Activated T-cell treated with anti-CD3 and anti-CD28 coated beads, Interleukin-2, amount 50 U/mL, for 4 hours (primary cell): ENCODE data around the gene SMIM11. TPM values are rescaled to one million over a fixed set of nuclear protein-coding genes. Genes with fewer than 3 reads are reported as not detected.
A peak's percentile ranks its signal among the peaks of the same experiment; 100 is the strongest.
"Not testable (repeated sequence)": the region's sequence is repeated elsewhere in the genome, so short reads cannot be mapped to it uniquely, and the experiment has no call there.

ENCODE experiments used
- ATAC-seq, 2 donors: fragments of 200-7000 bp; cut with Tn5 transposase; one replicate each; pipeline ENCODE4 v1.10.0; 2021
- DNase-seq: peaks from one replicate; pipeline ENCODE4 v3.0.0-alpha.2; 2020
- H3K27me3 Mint-ChIP-seq: one replicate; pipeline ENCODE4 v1.8.0; 2021; ENCODE audit warnings: low read depth, mixed read lengths
- H3K36me3 Mint-ChIP-seq: one replicate; pipeline ENCODE4 v1.8.0; 2022; ENCODE audit warnings: mixed read lengths; ENCODE audit not compliant: insufficient read depth
- H3K4me1 Mint-ChIP-seq: one replicate; pipeline ENCODE4 v1.8.0; 2021; ENCODE audit warnings: low read depth, mixed read lengths
- H3K4me3 Mint-ChIP-seq: one replicate; pipeline ENCODE4 v1.8.0; 2021; ENCODE audit warnings: mild to moderate bottlenecking, moderate library complexity, mixed read lengths
- H3K9me3 Mint-ChIP-seq: one replicate; pipeline ENCODE4 v1.8.0; 2021; ENCODE audit warnings: mixed read lengths
- total RNA-seq, 3 donors: library from RNA; stranded (reverse); gene quantifications; one replicate each; pipeline ENCODE4 v1.2.1, GENCODE V29; 2021

SMIM11 gene
- total RNA-seq, 3 donors from 2014 or later = 22.8 to 28.9 (median 27.9) TPM

GRCh38 chr21:34365809-34366208 is 9.5 kb upstream of the SMIM11 start:
- Mint-ChIP-seq H3K9me3 (no peaks in the 10 kb centered on the region), H3K36me3 (no peaks in the 10 kb centered on the region), H3K4me3 (no peak overlapping the region), H3K27me3 (peaks cover 17% of the 10 kb centered on the region), H3K4me1 (peaks cover 3% of the 10 kb centered on the region)
- DNase-seq = no peak
- no peak for ATAC-seq

GRCh38 chr21:34367320-34367935 is 7.9 kb upstream of the SMIM11 start:
- DNase-seq = peak; percentile 22
- peaks cover 14% of the 10 kb centered on the region for H3K27me3 Mint-ChIP-seq
- peak in 1 of 2 donors; percentile 72 for ATAC-seq
- H3K4me1 Mint-ChIP-seq = no peaks in the 10 kb centered on the region
- no peaks in the 10 kb centered on the region for H3K36me3 Mint-ChIP-seq
- H3K4me3 Mint-ChIP-seq = no peak overlapping the region
- no peaks in the 10 kb centered on the region for H3K9me3 Mint-ChIP-seq

GRCh38 chr21:34369741-34370140 is 5.6 kb upstream of the SMIM11 start:
- ATAC-seq (no peak), DNase-seq (no peak)
- peaks cover 14% of the 10 kb centered on the region for H3K27me3 Mint-ChIP-seq
- H3K4me3 Mint-ChIP-seq = no peak overlapping the region
- no peaks in the 10 kb centered on the region for H3K36me3 Mint-ChIP-seq
- H3K9me3 Mint-ChIP-seq = no peaks in the 10 kb centered on the region
- H3K4me1 Mint-ChIP-seq = no peaks in the 10 kb centered on the region

GRCh38 chr21:34372321-34372720 is 3.0 kb upstream of the SMIM11 start:
- Mint-ChIP-seq H3K36me3 (no peaks in the 10 kb centered on the region), H3K4me1 (no peaks in the 10 kb centered on the region), H3K9me3 (no peaks in the 10 kb centered on the region), H3K27me3 (peaks cover 14% of the 10 kb centered on the region), H3K4me3 (no peak overlapping the region)
- DNase-seq (no peak), ATAC-seq (no peak)

GRCh38 chr21:34374462-34374861 is 845 bp upstream of the SMIM11 start:
- H3K27me3 Mint-ChIP-seq, H3K4me1 Mint-ChIP-seq, H3K36me3 Mint-ChIP-seq, ATAC-seq, H3K9me3 Mint-ChIP-seq, DNase-seq, H3K4me3 Mint-ChIP-seq: not testable (repeated sequence)

GRCh38 chr21:34375619-34375972 is 289 bp downstream of the SMIM11 start:
- H3K9me3 Mint-ChIP-seq, H3K27me3 Mint-ChIP-seq, H3K4me1 Mint-ChIP-seq, H3K36me3 Mint-ChIP-seq, H3K4me3 Mint-ChIP-seq, DNase-seq: not testable (repeated sequence)
- ATAC-seq = peak; percentile 76 to 82

- not testable (repeated sequence) for H3K9me3 Mint-ChIP-seq, H3K27me3 Mint-ChIP-seq, H3K4me3 Mint-ChIP-seq, H3K36me3 Mint-ChIP-seq, DNase-seq, H3K4me1 Mint-ChIP-seq, ATAC-seq
Observed at GRCh38 chr21:34383138-34383537, 7.8 kb downstream of the SMIM11 start.

GRCh38 chr21:34383724-34384415 is 8.6 kb downstream of the SMIM11 start:
- not testable (repeated sequence) for H3K9me3 Mint-ChIP-seq, H3K27me3 Mint-ChIP-seq, H3K36me3 Mint-ChIP-seq, H3K4me1 Mint-ChIP-seq, H3K4me3 Mint-ChIP-seq, DNase-seq
- peak; percentile 90 to 94 for ATAC-seq

- not testable (repeated sequence) for H3K4me3 Mint-ChIP-seq, DNase-seq, H3K9me3 Mint-ChIP-seq, H3K4me1 Mint-ChIP-seq, H3K36me3 Mint-ChIP-seq, H3K27me3 Mint-ChIP-seq, ATAC-seq
Observed at GRCh38 chr21:34400522-34400921, 25.2 kb downstream of the SMIM11 start.

GRCh38 chr21:34404742-34405141 is 29.4 kb downstream of the SMIM11 start:
- not testable (repeated sequence) for H3K27me3 Mint-ChIP-seq, ATAC-seq, H3K36me3 Mint-ChIP-seq, H3K4me3 Mint-ChIP-seq, H3K4me1 Mint-ChIP-seq, H3K9me3 Mint-ChIP-seq, DNase-seq

GRCh38 chr21:34405686-34406085 is 30.4 kb downstream of the SMIM11 start:
- DNase-seq, ATAC-seq, H3K4me1 Mint-ChIP-seq, H3K27me3 Mint-ChIP-seq, H3K36me3 Mint-ChIP-seq, H3K9me3 Mint-ChIP-seq, H3K4me3 Mint-ChIP-seq: not testable (repeated sequence)

- not testable (repeated sequence) for H3K27me3 Mint-ChIP-seq, H3K36me3 Mint-ChIP-seq, H3K4me3 Mint-ChIP-seq, H3K9me3 Mint-ChIP-seq, DNase-seq, H3K4me1 Mint-ChIP-seq
- ATAC-seq = peak; percentile 83 to 93
Observed at GRCh38 chr21:34406102-34406501, 30.8 kb downstream of the SMIM11 start.

- H3K36me3 Mint-ChIP-seq, H3K9me3 Mint-ChIP-seq, H3K4me3 Mint-ChIP-seq, H3K4me1 Mint-ChIP-seq, DNase-seq, ATAC-seq, H3K27me3 Mint-ChIP-seq: not testable (repeated sequence)
Observed at GRCh38 chr21:34406676-34407075, 31.4 kb downstream of the SMIM11 start.

GRCh38 chr21:34407294-34407693 is 32.0 kb downstream of the SMIM11 start:
- not testable (repeated sequence) for DNase-seq, H3K27me3 Mint-ChIP-seq, H3K36me3 Mint-ChIP-seq, H3K4me3 Mint-ChIP-seq, ATAC-seq, H3K9me3 Mint-ChIP-seq, H3K4me1 Mint-ChIP-seq

- not testable (repeated sequence) for H3K9me3 Mint-ChIP-seq, H3K36me3 Mint-ChIP-seq, DNase-seq, H3K4me3 Mint-ChIP-seq, H3K27me3 Mint-ChIP-seq, H3K4me1 Mint-ChIP-seq
- peak; percentile 95 for ATAC-seq
Observed at GRCh38 chr21:34417448-34418077, 42.3 kb downstream of the SMIM11 start.
